Measurements from ENCODE around the gene ANKEF1.
"Not testable (repeated sequence)": the region's sequence is repeated elsewhere in the genome, so short reads cannot be mapped to it uniquely, and the experiment has no call there.

The ANKEF1 gene

DNA sequence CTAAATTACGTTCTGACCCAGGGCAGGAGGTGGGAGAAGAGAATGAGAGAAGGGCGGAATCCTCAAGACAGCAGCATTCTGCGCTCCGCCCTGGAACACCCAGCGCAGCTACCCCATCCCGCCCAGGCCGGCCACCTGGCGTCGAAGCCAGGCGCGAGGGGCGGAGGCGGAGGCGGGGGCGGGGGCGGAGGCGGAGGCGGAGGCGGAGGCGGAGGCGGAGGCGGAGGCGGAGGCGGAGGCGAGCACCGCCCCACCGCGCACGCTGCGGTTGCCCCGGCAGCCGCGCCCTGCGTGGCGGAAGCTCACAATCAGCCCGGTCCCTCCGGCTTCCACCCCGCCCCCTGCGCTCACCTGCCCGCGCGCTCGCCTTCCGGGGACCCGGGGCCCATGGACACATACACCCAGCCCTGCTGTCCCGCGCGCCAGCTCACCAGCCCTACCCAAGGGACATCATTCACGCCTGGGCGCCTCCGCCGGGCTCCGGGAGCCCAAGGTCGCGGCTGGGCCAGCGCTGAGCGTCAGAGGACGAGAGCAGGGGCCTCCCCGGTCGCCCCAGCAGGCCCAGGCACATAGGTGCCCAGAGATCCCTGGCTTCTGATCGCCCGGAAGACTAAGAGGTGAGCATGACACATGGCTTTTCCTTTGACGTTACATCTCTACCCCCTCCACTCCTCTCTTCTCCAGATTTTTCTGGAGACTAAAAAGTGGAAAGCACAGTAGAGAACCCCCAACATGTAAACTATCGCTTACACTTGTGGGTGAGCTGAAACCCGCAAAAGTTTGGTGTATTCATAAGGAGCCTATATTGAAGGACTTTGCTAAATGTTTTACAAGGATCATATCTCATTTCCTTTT lies at the start of gene ANKEF1:
Gene ANKEF1, plus strand, starts transcription at position 271 of the 855 bp plus-strand sequence. CDS start 3,315 bp downstream, outside the sequence.
- peak; percentile 9 to 49 (median 38) for DNase-seq (ENCODE audit: low read depth in 3 of 3)

DNA sequence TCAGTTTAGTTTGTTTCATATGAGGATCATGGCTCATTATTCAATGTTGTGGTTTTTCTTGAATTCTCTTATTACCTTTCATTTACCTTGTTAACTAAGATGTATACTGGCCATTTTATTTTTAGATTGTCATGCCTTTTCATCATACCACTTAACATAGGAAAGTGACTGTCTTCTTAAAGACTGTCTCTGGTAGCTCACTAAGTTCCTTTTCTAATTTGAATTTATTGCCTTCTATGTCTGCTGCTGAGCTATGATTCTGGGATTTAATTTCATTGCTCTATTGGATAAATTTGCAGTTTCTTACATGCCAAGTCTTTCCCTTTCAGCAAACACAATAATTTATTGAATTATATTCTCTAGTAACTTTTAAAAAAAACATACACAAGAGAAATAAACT lies 49.5 kb upstream of the ANKEF1 start:
- no peak for DNase-seq (ENCODE audit: low read depth in 3 of 3)

DNA sequence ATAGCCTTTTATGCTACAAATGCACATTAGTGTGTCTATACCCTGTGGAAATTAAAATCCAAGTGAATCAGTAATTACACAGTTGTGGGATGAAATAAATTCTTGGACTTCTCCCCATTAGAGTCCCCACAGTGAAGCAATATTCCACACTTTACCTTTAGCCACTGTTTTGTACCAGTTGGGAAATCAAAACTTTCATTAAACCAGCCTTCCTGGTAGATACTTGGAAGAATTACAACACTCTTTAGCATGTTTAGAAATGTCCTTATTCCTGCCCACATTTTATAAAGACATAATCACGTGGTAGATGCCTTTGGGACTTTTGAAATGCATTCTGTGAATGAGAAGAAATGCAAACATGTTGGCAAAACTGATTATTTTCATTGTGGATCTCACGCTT lies 49.0 kb upstream of the ANKEF1 start:
- no peak for DNase-seq (ENCODE audit: low read depth in 3 of 3)

DNA sequence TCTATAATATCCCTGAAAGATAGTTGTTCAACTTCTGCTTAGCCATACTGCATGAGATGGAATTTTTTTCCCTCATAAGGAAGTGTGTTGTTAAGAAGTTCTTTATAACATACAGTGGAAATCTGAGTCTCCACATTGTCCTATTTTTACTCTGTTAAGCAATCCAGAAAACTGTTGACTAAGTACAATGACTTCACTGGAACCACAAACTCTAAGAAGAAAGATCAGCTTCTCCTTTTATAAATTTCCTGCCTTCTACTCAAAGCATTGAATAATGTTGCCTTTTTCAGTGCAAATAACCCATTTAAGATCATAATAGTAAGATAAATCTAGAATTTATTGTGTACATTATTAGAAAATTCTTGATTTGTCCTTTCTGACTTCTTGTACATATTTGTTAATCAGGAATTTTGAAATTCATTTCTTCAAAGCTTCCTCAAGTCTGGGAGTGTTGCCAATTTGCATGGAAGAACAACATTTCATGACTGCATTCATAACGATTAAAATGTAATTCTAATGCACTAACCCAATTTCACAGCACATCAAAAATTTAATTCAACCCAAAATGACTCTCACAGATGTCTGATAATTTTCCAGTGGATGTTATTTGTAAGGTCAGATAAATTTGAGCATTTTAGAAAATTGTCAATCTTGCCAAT lies 45.6 kb upstream of the ANKEF1 start:
- no peak for DNase-seq (ENCODE audit: low read depth in 3 of 3)

DNA sequence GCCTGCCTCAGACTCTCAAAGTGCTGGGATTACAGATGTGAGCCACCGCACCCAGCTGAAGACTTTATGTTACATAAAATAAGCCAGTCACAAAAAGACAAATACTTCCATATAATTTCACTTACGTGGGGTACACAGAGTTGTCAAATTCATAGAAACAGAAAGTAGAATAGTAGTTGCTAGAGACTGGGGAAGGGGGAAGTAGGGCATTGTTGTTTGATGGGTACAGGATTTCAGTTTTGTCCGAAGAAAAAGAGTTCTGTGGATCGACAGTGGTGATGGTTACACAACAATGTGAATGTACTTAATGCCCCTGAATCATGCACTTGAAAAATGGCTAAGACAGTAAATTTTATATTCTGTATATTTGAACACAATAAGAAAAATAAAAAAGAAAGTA lies 41.6 kb upstream of the ANKEF1 start:
- DNase-seq (ENCODE audit: low read depth in 3 of 3) = no peak

DNA sequence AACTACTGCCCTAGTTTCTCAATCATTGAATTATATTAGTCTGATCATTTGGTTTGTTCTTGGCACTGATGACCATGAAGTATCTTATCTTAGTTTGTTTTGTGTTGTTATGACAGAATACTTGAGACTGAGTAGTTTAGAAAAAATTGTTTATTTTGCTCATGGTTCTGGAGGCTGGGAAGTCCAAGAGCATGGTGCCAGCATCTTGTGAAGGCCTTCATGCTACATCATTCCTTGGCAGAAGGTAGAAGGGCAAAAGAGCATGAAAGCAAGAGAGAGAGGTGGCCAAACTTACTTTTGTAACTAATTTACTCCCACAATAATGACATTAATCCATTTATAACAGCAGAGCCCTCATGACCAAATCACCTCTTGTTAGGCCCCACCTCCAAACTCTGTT lies 40.1 kb upstream of the ANKEF1 start:
- DNase-seq (ENCODE audit: low read depth in 3 of 3) = no peak

DNA sequence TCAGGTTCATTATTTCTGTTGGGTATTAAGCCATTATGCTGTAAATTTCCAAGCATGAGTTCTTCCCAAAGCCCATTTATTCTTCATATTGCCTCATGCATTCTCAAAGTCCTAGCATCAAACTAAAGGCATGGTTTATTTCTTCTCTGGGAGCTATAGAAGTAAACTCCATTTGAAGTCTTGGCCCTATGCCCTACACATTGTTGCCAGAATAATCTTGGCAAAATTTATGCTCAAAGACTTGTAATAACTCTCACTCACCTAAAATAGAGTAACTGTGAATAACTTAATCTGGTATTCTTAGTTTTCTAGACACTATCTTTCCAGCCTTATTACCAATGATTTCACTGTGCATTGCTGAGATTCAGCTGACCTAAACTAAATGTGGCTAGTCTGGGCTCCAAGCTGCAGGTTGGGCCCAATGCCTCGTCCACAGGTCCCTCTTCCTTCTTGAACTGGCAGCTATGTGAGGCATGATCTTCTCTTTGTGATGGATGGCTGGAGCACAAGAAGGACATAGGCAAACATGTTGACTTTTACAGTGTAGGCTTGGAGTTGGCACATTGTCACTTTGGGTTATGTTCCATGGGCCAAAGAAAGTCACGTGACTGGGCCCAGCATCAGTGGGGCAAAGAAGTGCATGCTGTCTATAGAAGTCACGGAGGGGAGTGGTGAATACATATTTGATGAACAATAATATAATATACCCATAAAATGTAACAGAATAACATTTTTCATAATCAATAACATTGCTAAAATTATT lies 39.1 kb upstream of the ANKEF1 start:
- DNase-seq (ENCODE audit: low read depth in 3 of 3) = no peak

DNA sequence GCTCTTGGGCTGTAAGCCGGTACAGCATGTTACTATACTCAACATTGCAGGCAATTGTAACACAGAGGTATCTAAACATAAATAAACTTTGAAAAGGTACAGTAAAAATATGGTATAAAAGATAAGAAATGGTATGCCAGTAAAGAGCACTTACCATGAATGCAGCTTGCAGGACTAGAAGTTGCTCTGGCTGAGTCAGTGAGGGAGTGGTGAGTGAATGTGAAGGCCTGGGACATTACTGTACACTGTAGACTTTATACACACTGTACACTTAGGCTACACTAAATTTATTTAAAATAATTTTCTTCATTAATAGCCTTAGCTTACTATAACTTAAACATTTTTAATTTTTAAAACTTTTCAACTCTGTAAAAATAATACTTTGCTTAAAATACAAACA lies 37.8 kb upstream of the ANKEF1 start:
- DNase-seq (ENCODE audit: low read depth in 3 of 3) = no peak

DNA sequence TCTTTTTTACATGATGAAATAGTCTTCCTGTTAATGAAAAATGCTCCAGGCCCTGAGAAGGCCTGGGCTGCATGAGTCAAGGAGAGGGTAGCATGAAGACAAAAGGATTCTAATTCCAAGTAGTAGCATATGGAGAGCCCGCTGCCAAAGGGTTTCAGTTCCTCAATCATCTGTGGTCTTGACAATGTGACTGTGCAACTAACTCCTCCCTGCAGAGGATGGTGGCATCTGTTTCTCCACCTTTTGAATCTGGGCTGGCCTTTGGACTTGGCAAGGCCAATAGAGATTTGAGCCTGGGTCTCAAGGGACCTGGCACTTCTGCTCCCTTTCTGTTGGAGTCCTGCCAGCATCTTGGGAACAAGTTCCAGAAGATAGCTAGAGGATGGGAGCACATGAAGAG lies 35.1 kb upstream of the ANKEF1 start:
- DNase-seq (ENCODE audit: low read depth in 3 of 3) = no peak

DNA sequence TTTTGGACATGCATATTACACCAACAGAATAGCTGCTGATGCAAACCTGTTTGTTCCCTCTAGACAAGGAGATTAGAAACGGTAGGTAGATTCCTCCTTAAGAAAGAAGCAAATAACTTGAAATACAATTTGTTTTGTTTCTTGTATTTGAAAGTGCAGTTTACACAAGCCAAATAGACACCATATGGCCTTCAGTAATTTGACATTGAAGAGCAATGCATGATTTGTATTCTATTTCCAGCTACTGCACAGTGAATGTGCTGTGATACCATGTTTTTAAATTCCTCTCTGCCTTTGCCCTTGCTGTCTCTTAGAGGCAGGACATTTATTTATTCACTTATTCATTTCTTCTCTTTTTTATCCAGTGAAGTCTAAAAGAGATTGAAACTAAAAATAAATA lies 31.9 kb upstream of the ANKEF1 start:
- no peak for DNase-seq (ENCODE audit: low read depth in 3 of 3)

DNA sequence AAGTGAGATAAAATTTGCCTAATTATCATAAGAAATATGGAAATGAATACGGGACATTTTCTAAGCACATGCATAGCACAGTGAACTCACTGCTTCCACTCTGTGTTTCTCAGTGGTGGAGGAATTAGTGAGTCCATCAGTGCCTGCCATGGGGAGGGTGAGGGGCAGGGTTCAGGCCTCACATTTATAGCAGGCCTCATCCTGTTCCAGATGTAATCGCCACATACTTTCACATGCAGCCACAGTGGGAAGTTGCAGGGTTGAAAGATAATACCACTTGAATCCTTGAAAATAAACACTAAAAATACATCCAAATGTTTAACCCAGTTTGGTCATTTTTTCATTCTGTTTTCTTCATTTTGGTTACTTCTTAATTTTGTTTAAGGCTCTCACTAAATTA lies 29.9 kb upstream of the ANKEF1 start:
- no peak for DNase-seq (ENCODE audit: low read depth in 3 of 3)

DNA sequence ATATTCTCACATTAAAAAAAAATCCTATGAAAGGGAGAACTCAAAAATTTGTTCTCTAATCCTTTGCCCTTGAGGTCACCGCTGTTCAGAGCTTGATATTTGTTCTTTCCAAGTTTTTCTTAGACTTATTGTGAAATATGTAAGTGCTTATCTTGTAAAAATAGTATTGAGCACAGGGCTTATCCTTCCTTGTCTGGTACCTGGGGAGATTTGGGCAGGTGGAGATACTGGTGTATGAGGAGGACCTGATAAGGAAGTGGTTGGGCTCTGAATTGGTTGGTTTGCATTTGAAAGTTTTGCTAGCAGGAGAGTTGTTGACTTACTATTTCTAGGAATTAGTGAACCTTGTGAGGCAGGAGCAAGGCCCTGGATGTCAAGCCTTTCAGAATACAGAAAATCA lies 28.9 kb upstream of the ANKEF1 start:
- DNase-seq (ENCODE audit: low read depth in 3 of 3) = no peak

DNA sequence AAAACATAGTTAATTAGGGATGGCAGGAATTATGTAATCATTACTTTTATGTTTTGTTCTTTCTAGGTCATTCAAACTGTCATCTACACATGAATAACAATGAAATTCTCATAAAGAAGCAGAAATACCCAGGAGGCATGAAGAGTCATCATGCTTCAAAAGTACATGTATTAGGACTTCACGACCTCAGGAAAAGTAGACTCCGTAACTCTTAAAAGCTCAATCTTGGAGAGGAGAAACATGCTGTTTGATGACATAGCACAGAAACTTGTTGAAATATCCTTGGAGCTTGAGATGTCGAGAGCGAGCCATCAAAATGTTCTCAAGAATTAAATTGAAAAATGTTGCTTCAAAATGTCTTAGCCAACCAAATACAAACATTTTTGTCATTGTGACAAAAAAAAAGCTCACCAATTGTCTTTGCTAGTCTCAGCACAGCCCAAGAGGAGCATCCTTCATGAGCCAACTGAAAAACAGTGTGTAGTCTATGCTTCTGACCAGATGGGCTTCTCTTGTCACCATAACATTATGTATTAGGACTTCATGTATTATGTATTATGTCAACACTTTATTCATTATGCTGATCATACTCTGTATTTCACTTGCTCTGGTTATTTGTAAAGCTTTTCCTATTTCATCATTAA lies 28.2 kb upstream of the ANKEF1 start:
- no peak for DNase-seq (ENCODE audit: low read depth in 3 of 3)

DNA sequence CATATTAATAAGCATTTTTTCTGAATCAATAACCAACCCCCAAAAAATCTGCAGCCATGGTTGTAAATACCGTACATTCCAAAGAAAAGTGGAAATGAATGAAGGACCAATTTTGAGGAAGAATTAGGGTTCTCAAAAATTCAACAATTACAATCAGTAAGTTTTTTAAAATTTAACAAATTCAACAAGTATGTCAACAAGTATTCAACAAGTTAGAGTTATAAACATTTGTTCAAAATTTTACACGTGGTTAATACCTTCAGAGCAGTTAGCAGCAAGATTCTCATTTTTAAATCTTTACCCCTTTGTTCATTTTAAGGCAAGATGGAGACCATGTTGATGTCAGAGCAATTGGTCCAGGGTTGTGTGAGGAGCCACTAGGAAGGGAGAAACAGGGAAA lies 27.6 kb upstream of the ANKEF1 start:
- no peak for DNase-seq (ENCODE audit: low read depth in 3 of 3)

DNA sequence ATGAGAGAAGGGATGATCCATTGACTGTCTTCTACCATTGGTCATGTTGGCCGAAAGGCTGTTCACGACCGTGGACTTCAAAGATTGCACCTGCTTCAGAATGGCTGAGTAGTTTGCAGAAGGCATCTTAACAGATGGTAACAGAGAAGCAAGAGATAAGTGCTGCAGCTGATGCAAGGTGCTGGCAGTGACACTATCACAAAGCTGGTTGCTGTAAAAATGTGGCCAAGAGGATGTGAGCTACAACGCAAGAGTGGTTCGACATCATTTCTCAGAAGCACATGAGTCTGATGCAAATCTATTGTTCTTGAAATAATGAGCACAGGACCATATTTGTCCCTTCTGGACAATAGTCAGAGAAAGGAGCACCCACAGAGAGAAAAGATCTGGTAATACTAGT lies 27.0 kb upstream of the ANKEF1 start:
- DNase-seq (ENCODE audit: low read depth in 3 of 3) = no peak

DNA sequence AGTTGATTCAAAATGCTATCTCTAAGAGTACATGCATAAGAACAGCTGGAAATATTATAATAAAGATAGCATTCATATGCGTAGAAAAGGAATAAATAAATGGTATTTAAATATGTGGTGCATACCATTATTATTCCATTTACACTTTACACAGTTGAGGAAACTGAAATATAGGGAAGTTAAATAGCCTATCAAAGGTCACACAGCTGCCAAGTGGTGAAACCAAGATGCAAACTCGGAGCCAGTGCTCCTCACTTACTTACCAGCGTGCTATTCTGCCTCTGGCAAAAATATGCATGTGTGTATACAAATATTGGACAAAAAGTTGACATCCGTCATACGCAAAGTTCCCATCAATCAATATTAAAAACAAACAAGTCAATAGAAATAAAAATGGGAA lies 22.3 kb upstream of the ANKEF1 start:
- DNase-seq (ENCODE audit: low read depth in 3 of 3) = no peak

DNA sequence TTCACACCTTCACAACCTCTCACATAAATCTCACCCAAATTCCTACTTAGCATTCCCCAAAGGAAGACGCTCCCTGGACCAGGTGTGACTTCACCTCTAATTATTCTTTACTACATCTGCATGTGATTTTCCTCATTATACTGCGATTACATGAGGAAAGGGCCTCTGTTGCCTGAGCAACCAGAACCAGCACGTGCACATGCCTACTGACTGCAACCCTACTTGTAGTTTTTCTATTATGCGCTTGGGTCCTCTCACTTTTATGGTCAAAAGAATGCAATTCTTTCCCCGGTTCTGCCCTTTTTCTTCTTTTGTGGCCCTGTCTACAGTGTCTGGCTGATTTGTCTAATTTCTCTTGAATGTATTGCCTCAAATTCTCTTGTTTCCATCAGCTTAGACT lies 20.4 kb upstream of the ANKEF1 start:
- DNase-seq (ENCODE audit: low read depth in 3 of 3) = no peak

DNA sequence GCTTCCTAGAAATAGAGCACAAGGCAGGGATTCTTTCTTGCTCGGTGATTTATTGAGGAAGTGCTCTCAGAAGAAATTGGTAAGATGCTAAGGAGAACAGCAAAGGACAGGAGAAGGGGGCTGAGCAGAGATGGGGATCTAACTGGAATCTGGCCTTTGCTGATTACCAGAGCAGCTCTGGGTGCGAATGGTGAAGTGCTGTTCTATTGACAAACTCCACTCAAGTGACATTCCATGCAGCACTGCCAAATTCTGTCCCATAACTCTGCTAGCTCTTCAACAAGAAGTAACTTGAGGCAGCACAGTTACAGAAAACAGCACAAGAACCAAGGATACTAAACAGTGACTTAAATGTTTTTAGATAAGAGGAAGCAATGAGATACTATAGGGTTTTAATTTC lies 13.8 kb upstream of the ANKEF1 start:
- no peak for DNase-seq (ENCODE audit: low read depth in 3 of 3)

DNA sequence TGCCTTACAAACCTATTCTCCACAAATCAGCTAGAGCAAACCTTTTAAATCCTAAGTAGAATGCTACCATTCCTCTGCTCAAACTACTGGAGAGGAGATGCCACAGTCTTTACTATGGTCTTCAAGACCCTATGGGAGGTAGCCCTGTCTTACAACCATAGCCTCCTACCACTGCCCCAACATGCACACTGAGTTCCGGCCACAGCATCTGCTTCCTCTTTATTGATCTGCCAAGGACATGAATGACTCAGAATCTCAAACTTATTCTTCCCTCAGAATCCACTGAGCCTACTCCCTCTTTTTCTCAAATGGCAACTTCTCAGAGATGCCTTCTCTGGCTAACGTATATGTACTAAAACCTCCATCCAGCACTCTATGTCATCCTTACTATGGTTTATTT lies 12.2 kb upstream of the ANKEF1 start:
- no peak for DNase-seq (ENCODE audit: low read depth in 3 of 3)

DNA sequence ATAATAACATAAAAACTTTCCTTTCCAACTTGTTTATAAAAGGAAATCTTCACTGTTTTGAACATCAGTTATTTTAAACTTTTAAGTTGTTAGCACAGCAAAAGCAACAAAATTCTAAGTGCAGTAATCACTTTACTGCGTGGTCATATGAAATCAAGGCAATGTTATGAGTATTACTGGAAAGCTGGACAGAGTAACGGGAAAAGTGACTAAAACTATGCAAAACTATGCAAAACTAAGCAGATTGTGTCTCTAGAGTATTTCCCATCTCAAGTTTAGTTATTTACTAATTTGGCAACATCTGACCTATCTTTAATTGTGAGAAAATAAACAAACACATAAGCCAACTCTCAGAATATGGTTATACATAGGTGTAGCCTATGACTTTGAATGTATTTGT lies 10.9 kb upstream of the ANKEF1 start:
- DNase-seq (ENCODE audit: low read depth in 3 of 3) = no peak

DNA sequence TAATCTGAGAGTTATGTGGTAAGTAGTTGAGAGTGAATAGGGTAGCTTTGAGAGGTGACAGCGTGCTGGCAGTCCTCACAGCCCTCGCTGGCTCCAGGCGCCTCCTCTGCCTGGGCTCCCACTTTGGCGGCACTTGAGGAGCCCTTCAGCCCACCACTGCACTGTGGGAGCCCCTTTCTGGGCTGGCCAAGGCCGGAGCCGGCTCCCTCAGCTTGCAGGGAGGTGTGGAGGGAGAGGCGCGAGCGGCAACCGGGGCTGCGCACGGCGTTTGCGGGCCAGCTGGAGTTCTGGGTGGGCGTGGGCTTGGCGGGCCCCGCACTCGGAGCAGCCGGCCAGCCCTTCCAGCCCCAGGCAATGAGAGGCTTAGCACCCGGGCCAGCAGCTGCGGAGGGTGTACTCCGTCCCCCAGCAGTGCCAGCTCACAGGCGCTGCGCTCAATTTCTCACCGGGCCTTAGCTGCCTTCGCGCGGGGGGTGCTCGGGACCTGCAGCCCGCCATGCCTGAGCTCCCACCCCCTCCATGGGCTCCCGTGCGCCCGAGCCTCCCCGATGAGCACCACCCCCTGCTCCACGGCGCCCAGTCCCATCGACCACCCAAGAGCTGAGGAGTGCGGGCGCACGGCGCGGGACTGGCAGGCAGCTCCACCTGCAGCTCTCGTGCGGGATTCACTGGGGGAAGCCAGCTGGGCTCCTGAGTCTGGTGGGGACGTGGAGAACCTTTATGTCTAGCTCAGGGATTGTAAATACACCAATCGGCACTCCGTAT lies 3.2 kb upstream of the ANKEF1 start:
- not testable (repeated sequence) for DNase-seq (ENCODE audit: low read depth in 3 of 3)
